Activated CD8-positive, alpha-beta T cell treated with anti-CD3 and anti-CD28 coated beads, Interleukin-2, amount 10 ng/mL, durations not matched to agents 7 days and 5 days (primary cell): ENCODE data around the gene OSBPL10. TPM values are rescaled to one million over a fixed set of nuclear protein-coding genes. Genes with fewer than 3 reads are reported as not detected.
A peak's percentile ranks its signal among the peaks of the same experiment; 100 is the strongest.

ENCODE experiments used
- ATAC-seq: fragments of 150-1000 bp; cut with Tn5 transposase; one replicate; pipeline ENCODE4 v1.10.0; 2021; ENCODE audit warnings: moderate library complexity
- CTCF ChIA-PET: fragments of 350-600 bp; sonication (Branson Sonifier 250); formaldehyde crosslinking; loops from one replicate; lab custom pipeline; 2021; ENCODE audit warnings: antibody characterized with exemption; lab: Charles Lee
- POLR2A ChIA-PET: fragments of 350-600 bp; sonication (Branson Sonifier 250); formaldehyde crosslinking; loops from one replicate; lab custom pipeline; 2021; ENCODE audit warnings: antibody characterized with exemption; lab: Charles Lee
- DNase-seq: peaks from one replicate; pipeline ENCODE4 v3.0.0-alpha.2; 2020
- H3K27ac Mint-ChIP-seq: one replicate; pipeline ENCODE4 v1.8.0; 2021; ENCODE audit warnings: mild to moderate bottlenecking, mixed read lengths
- H3K27me3 Mint-ChIP-seq: one replicate; pipeline ENCODE4 v1.8.0; 2021; ENCODE audit warnings: low read depth, mixed read lengths
- H3K36me3 Mint-ChIP-seq: one replicate; pipeline ENCODE4 v1.8.0; 2021; ENCODE audit warnings: low read depth, mixed read lengths
- H3K4me1 Mint-ChIP-seq: one replicate; pipeline ENCODE4 v1.8.0; 2021; ENCODE audit warnings: low read depth, mixed read lengths
- H3K4me3 Mint-ChIP-seq: one replicate; pipeline ENCODE4 v1.8.0; 2021; ENCODE audit warnings: mild to moderate bottlenecking, mixed read lengths
- H3K9me3 Mint-ChIP-seq: one replicate; pipeline ENCODE4 v1.8.0; 2022; ENCODE audit warnings: mixed read lengths; ENCODE audit not compliant: insufficient read depth
- total RNA-seq, 2 experiments: library from RNA; stranded (reverse); gene quantifications; one replicate each; pipeline ENCODE4 v1.2.3, GENCODE V29; 2021

OSBPL10 gene
- total RNA-seq, 2 experiments from 2014 or later = 0.05 to 0.53 TPM

GRCh38 chr3:31985831-31986230 is 4.8 kb upstream of the OSBPL10 start:
- ChIA-PET CTCF (no interaction called here), POLR2A (no interaction called here)
- DNase-seq (no peak), ATAC-seq (no peak)
- H3K4me3 Mint-ChIP-seq = no peak overlapping the region
- H3K4me1 Mint-ChIP-seq = peaks cover 5% of the 10 kb centered on the region
- H3K27me3 Mint-ChIP-seq = peaks cover 22% of the 10 kb centered on the region
- H3K9me3 Mint-ChIP-seq = no peaks in the 10 kb centered on the region
- no peak overlapping the region for H3K27ac Mint-ChIP-seq
- H3K36me3 Mint-ChIP-seq = no peaks in the 10 kb centered on the region

GRCh38 chr3:31984321-31984720 is 3.3 kb upstream of the OSBPL10 start:
- CTCF ChIA-PET = no interaction called here
- H3K4me1 Mint-ChIP-seq = peaks cover 14% of the 10 kb centered on the region
- POLR2A ChIA-PET = no interaction called here

GRCh38 chr3:31980530-31981205 is 394 bp downstream of the OSBPL10 start:
- H3K36me3 Mint-ChIP-seq = no peaks in the 10 kb centered on the region
- CTCF ChIA-PET = no interaction called here
- POLR2A ChIA-PET = no interaction called here
- peaks cover 60% of the 10 kb centered on the region for H3K27me3 Mint-ChIP-seq
- no peak overlapping the region for H3K27ac Mint-ChIP-seq
- H3K4me3 Mint-ChIP-seq = peak overlapping the region; percentile 70
- peak; percentile 45 for DNase-seq
- H3K4me1 Mint-ChIP-seq = peaks cover 15% of the 10 kb centered on the region
- no peaks in the 10 kb centered on the region for H3K9me3 Mint-ChIP-seq
- ATAC-seq = peak; percentile 71

More at GRCh38 chr3:31984321-31984720, 3.3 kb upstream of the OSBPL10 start:
- H3K27ac Mint-ChIP-seq = no peak overlapping the region
- H3K4me3 Mint-ChIP-seq = no peak overlapping the region
- DNase-seq (no peak), ATAC-seq (no peak)
- peaks cover 33% of the 10 kb centered on the region for H3K27me3 Mint-ChIP-seq
- H3K9me3 Mint-ChIP-seq = no peaks in the 10 kb centered on the region
- no peaks in the 10 kb centered on the region for H3K36me3 Mint-ChIP-seq

GRCh38 chr3:31979001-31979697 is 1.9 kb downstream of the OSBPL10 start:
- Mint-ChIP-seq H3K4me1 (peaks cover 15% of the 10 kb centered on the region), H3K27me3 (peaks cover 63% of the 10 kb centered on the region), H3K36me3 (no peaks in the 10 kb centered on the region), H3K27ac (no peak overlapping the region), H3K9me3 (no peaks in the 10 kb centered on the region), H3K4me3 (no peak overlapping the region)
- ChIA-PET POLR2A (no interaction called here), CTCF (no interaction called here)
- DNase-seq (no peak), ATAC-seq (no peak)

- peaks cover 15% of the 10 kb centered on the region for H3K4me1 Mint-ChIP-seq
- no peak for DNase-seq
- POLR2A ChIA-PET = no interaction called here
- peaks cover 63% of the 10 kb centered on the region for H3K27me3 Mint-ChIP-seq
- H3K9me3 Mint-ChIP-seq = no peaks in the 10 kb centered on the region
- CTCF ChIA-PET = no interaction called here
- H3K27ac Mint-ChIP-seq = no peak overlapping the region
- no peak overlapping the region for H3K4me3 Mint-ChIP-seq
- no peak for ATAC-seq
- no peaks in the 10 kb centered on the region for H3K36me3 Mint-ChIP-seq
Observed at GRCh38 chr3:31978553-31978952, 2.5 kb downstream of the OSBPL10 start.

- POLR2A ChIA-PET = no interaction called here
- H3K27ac Mint-ChIP-seq = no peak overlapping the region
- peaks cover 56% of the 10 kb centered on the region for H3K27me3 Mint-ChIP-seq
- no peak for ATAC-seq
- H3K4me1 Mint-ChIP-seq = peaks cover 15% of the 10 kb centered on the region
- H3K4me3 Mint-ChIP-seq = no peak overlapping the region
- H3K9me3 Mint-ChIP-seq = no peaks in the 10 kb centered on the region
- H3K36me3 Mint-ChIP-seq = no peaks in the 10 kb centered on the region
- CTCF ChIA-PET = no interaction called here
- no peak for DNase-seq
Observed at GRCh38 chr3:31977736-31978135, 3.3 kb downstream of the OSBPL10 start.

GRCh38 chr3:31976302-31976701 is 4.8 kb downstream of the OSBPL10 start:
- CTCF ChIA-PET = interaction anchor here (1.1 kb wide), 1 partner anchor 168 kb away, joined by 3 read pairs; no protein-coding TSS in a partner anchor
- POLR2A ChIA-PET = no interaction called here
- Mint-ChIP-seq H3K36me3 (no peaks in the 10 kb centered on the region), H3K9me3 (no peaks in the 10 kb centered on the region), H3K27ac (no peak overlapping the region), H3K4me1 (peaks cover 11% of the 10 kb centered on the region), H3K27me3 (peaks cover 44% of the 10 kb centered on the region), H3K4me3 (no peak overlapping the region)
- DNase-seq (no peak), ATAC-seq (no peak)

GRCh38 chr3:31974964-31975363 is 6.1 kb downstream of the OSBPL10 start:
- POLR2A ChIA-PET = no interaction called here
- H3K4me3 Mint-ChIP-seq = no peak overlapping the region
- no peak overlapping the region for H3K27ac Mint-ChIP-seq
- peaks cover 37% of the 10 kb centered on the region for H3K27me3 Mint-ChIP-seq
- no peak for DNase-seq
- peaks cover 6% of the 10 kb centered on the region for H3K4me1 Mint-ChIP-seq
- no peak for ATAC-seq
- H3K36me3 Mint-ChIP-seq = no peaks in the 10 kb centered on the region
- H3K9me3 Mint-ChIP-seq = no peaks in the 10 kb centered on the region
- CTCF ChIA-PET = no interaction called here

- ChIA-PET POLR2A (no interaction called here), CTCF (no interaction called here)
- no peak for ATAC-seq
- no peak overlapping the region for H3K4me3 Mint-ChIP-seq
- H3K27ac Mint-ChIP-seq = no peak overlapping the region
- peaks cover 34% of the 10 kb centered on the region for H3K27me3 Mint-ChIP-seq
- no peaks in the 10 kb centered on the region for H3K9me3 Mint-ChIP-seq
- H3K36me3 Mint-ChIP-seq = no peaks in the 10 kb centered on the region
- no peak for DNase-seq
- peaks cover 3% of the 10 kb centered on the region for H3K4me1 Mint-ChIP-seq
Observed at GRCh38 chr3:31974471-31974870, 6.6 kb downstream of the OSBPL10 start.

- Mint-ChIP-seq H3K27me3 (peaks cover 28% of the 10 kb centered on the region), H3K4me1 (no peaks in the 10 kb centered on the region), H3K27ac (no peak overlapping the region), H3K36me3 (no peaks in the 10 kb centered on the region), H3K4me3 (no peak overlapping the region), H3K9me3 (no peaks in the 10 kb centered on the region)
- ATAC-seq (no peak), DNase-seq (no peak)
- POLR2A ChIA-PET = no interaction called here
- CTCF ChIA-PET = no interaction called here
Observed at GRCh38 chr3:31973837-31974236, 7.2 kb downstream of the OSBPL10 start.

- no peaks in the 10 kb centered on the region for H3K36me3 Mint-ChIP-seq
- H3K27me3 Mint-ChIP-seq = peaks cover 23% of the 10 kb centered on the region
- no peaks in the 10 kb centered on the region for H3K4me1 Mint-ChIP-seq
- DNase-seq (no peak), ATAC-seq (no peak)
- no peak overlapping the region for H3K27ac Mint-ChIP-seq
- ChIA-PET POLR2A (no interaction called here), CTCF (no interaction called here)
- no peaks in the 10 kb centered on the region for H3K9me3 Mint-ChIP-seq
- H3K4me3 Mint-ChIP-seq = no peak overlapping the region
Observed at GRCh38 chr3:31973081-31973480, 8.0 kb downstream of the OSBPL10 start.

- CTCF ChIA-PET = no interaction called here
- DNase-seq (no peak), ATAC-seq (no peak)
- Mint-ChIP-seq H3K27me3 (peaks cover 10% of the 10 kb centered on the region), H3K9me3 (no peaks in the 10 kb centered on the region), H3K27ac (no peak overlapping the region), H3K36me3 (no peaks in the 10 kb centered on the region), H3K4me3 (no peak overlapping the region), H3K4me1 (no peaks in the 10 kb centered on the region)
- POLR2A ChIA-PET = no interaction called here
Observed at GRCh38 chr3:31971607-31972006, 9.5 kb downstream of the OSBPL10 start.
